GM12878 (cell line): Measurements from ENCODE around the gene KCNJ14. TPM values are rescaled to one million over a fixed set of nuclear protein-coding genes. Genes with fewer than 3 reads are reported as not detected.

Experiments used
- ATAC-seq: fragments of 200-7000 bp; cut with Tn5 transposase; 3 replicates; pipeline ENCODE4 v1.9.1; 2020; ENCODE audit warnings: mild to moderate bottlenecking, moderate library complexity
- BruUV-seq: library from RNA; stranded (reverse); fragments of 400-500 nt; replicated peaks from 2 replicates; lab custom pipeline; 2021; lab: Mats Ljungman, UMichigan
- CTCF ChIA-PET: fragments of 300-600 bp; sonication (Branson Sonifier 250); formaldehyde crosslinking; extraction: SDS; loops from one replicate; lab custom pipeline; 2021; ENCODE audit warnings: inconsistent platforms; lab: Yijun Ruan, JAX
- POLR2A ChIA-PET: fragments of 350-600 bp; formaldehyde crosslinking; extraction: SDS; loops from one replicate; lab custom pipeline; 2021; ENCODE audit warnings: inconsistent platforms; lab: Charles Lee
- RAD21 ChIA-PET: fragments of 300-600 bp; sonication (Branson Sonifier 250); formaldehyde crosslinking; loops from one replicate; lab custom pipeline; 2023; ENCODE audit warnings: antibody characterized with exemption; ENCODE audit not compliant: unreplicated experiment; lab: Charles Lee
- SMC1A ChIA-PET: fragments of 300-600 bp; sonication (Branson Sonifier 250); formaldehyde crosslinking; loops from one replicate; lab custom pipeline; 2023; ENCODE audit not compliant: unreplicated experiment, uncharacterized antibody; lab: Charles Lee
- DNase-seq: peaks from one replicate; pipeline ENCODE4 v3.0.0-alpha.2; 2011; ENCODE audit warnings: low read depth, low spot score
- FAIRE-seq: peaks from 3 replicates; lab custom pipeline; 2011; peaks lifted over from hg19 to GRCh38; lab: Jason Lieb, UNC
- H2AFZ ChIP-seq: 2 replicates; pipeline ENCODE4 v1.6.0; 2011; ENCODE audit warnings: low read depth, low read length, control low read depth; ENCODE audit not compliant: control insufficient read depth
- H3K27ac ChIP-seq: 2 replicates; pipeline ENCODE4 v1.5.1; 2011; ENCODE audit warnings: control low read depth; ENCODE audit not compliant: control insufficient read depth, insufficient read depth
- H3K27me3 ChIP-seq, 2 experiments: replicated peaks in 1 of 2; 2 replicates each; pipeline versions ENCODE4 v1.6.0 to v1.6.1; 2011; ENCODE audit warnings: low read length in 1 of 2; ENCODE audit not compliant: control insufficient read depth in 2 of 2, insufficient read depth in 2 of 2
- H3K36me3 ChIP-seq, 2 experiments: 2 replicates each; pipeline ENCODE4 v1.5.1; 2011; ENCODE audit warnings: low read length in 1 of 2; ENCODE audit not compliant: control insufficient read depth in 2 of 2, insufficient read depth in 2 of 2
- H3K4me1 ChIP-seq: 2 replicates; pipeline ENCODE4 v1.6.1; 2011; ENCODE audit warnings: mild to moderate bottlenecking, low read length, moderate library complexity, mixed read lengths; ENCODE audit not compliant: control insufficient read depth, insufficient read depth
- H3K4me2 ChIP-seq: 2 replicates; pipeline ENCODE4 v1.6.0; 2011; ENCODE audit warnings: control low read depth; ENCODE audit not compliant: control insufficient read depth, insufficient read depth
- H3K4me3 ChIP-seq: fragments of 200-600 bp; sonication (generic); 2 replicates; pipeline ENCODE4 v1.5.1; 2016
- H3K79me2 ChIP-seq: 2 replicates; pipeline ENCODE4 v1.6.0; 2011; ENCODE audit warnings: low read length; ENCODE audit not compliant: control insufficient read depth, insufficient read depth
- H3K9ac ChIP-seq: 2 replicates; pipeline ENCODE4 v1.8.0; 2011; ENCODE audit warnings: low read length, control low read depth, mixed read lengths; ENCODE audit not compliant: control insufficient read depth, insufficient read depth
- H3K9me3 ChIP-seq: replicated peaks from 3 replicates; pipeline ENCODE4 v1.5.1; 2011; ENCODE audit warnings: mild to moderate bottlenecking, low read length; ENCODE audit not compliant: control insufficient read depth, insufficient read depth
- H4K20me1 ChIP-seq: 2 replicates; pipeline ENCODE4 v1.6.0; 2011; ENCODE audit not compliant: control insufficient read depth, insufficient read depth
- CEBPZ ChIP-seq: fragments of 150-350 bp; IDR thresholded peaks from 2 replicates; pipeline ENCODE4 v1.6.1; 2016; ENCODE audit warnings: low read depth, low read length
- ELK1 ChIP-seq: IDR thresholded peaks from 2 replicates; pipeline ENCODE4 v1.6.1; 2012; ENCODE audit warnings: low read depth, low read length, improper control_type of control experiment
- FOXM1 ChIP-seq: IDR thresholded peaks from 2 replicates; pipeline ENCODE4 v1.6.1; 2012; ENCODE audit warnings: low read depth, mild to moderate bottlenecking, inconsistent platforms, low read length, moderate library complexity
- HDAC6 ChIP-seq: fragments of 200-600 bp; sonication (generic); IDR thresholded peaks from one replicate; pipeline ENCODE4 v1.8.0; 2017; ENCODE audit warnings: antibody characterized with exemption; ENCODE audit not compliant: unreplicated experiment
- KAT2A ChIP-seq: conservative IDR thresholded peaks from 2 replicates; pipeline ENCODE4 v1.6.1; 2011; ENCODE audit warnings: low read depth, low read length; ENCODE audit not compliant: control insufficient read depth
- NBN ChIP-seq: fragments of 450-650 bp; IDR thresholded peaks from 2 replicates; pipeline ENCODE4 v1.6.1; 2016
- RAD21 ChIP-seq: IDR thresholded peaks from 2 replicates; pipeline ENCODE4 v1.6.1; 2011; ENCODE audit warnings: mild to moderate bottlenecking, low read depth, low read length, moderate library complexity; ENCODE audit not compliant: insufficient read depth
- SKIL ChIP-seq: fragments of 450-650 bp; IDR thresholded peaks from 2 replicates; pipeline ENCODE4 v1.6.1; 2017; ENCODE audit warnings: mild to moderate bottlenecking, low read depth, inconsistent platforms; ENCODE audit not compliant: poor library complexity, severe bottlenecking
- TARDBP ChIP-seq: IDR thresholded peaks from 2 replicates; pipeline ENCODE4 v1.6.1; 2016; ENCODE audit warnings: borderline replicate concordance
- USF2 ChIP-seq: IDR thresholded peaks from 2 replicates; pipeline ENCODE4 v1.6.1; 2011; ENCODE audit warnings: low read depth, low read length, improper control_type of control experiment, borderline replicate concordance
- ZBTB4 ChIP-seq: fragments of 450-650 bp; formaldehyde crosslinking; IDR thresholded peaks from 2 replicates; pipeline ENCODE4 v1.4.0; 2022; ENCODE audit warnings: mild to moderate bottlenecking, moderate library complexity
- WGBS: methylation state at CpG from one replicate; pipeline ENCODE4 v1.1.6; 2016; ENCODE audit warnings: low lambda C conversion rate; ENCODE audit not compliant: insufficient replicate concordance, insufficient coverage; ENCODE audit errors: missing lambda C conversion rate; 5-methylcytosine and 5-hydroxymethylcytosine counted together
- in situ Hi-C: fragments of 300-500 bp; cut with MboI; formaldehyde crosslinking; loops from 9 replicates; pipeline ENCODE4 v1.14.3; 2018; ENCODE audit warnings: mixed read lengths
- intact Hi-C: fragments of 100-400 bp; cut with micrococcal nuclease; formaldehyde crosslinking; loops from one replicate; pipeline ENCODE4 v1.14.2; 2022; ENCODE audit not compliant: unreplicated experiment
- polyA plus RNA-seq, 11 experiments: library from polyadenylated mRNA; depleted of rRNA in 4 of 11; unstranded in 6 of 11; stranded (reverse) in 5 of 11; fragments of >200 nt; fragmentation: Nextera tagmentation in 4 of 11; fragmentation: Illumina TruSeq in 1 of 11; extraction: Ambion mirVana in 4 of 11; extraction: Trizol in 1 of 11; gene quantifications; 1 replicate in 1 of 11; 2 replicates in 10 of 11; pipeline versions ENCODE4 v1.2.1 to v1.2.3, GENCODE V29; 2011 to 2016; ENCODE audit warnings: inconsistent platforms in 2 of 11, missing spikeins in 2 of 11, low read depth in 1 of 11
- total RNA-seq, 4 experiments: library from RNA; depleted of rRNA in 3 of 4; stranded (reverse); fragments of >200 nt in 3 of 4; fragmentation: Illumina TruSeq in 1 of 4; extraction: Trizol in 1 of 4; gene quantifications; 2 replicates each; pipeline versions ENCODE4 v1.2.1 to v1.2.3, GENCODE V29; 2013 to 2021

KCNJ14 gene
- total and polyA plus RNA-seq, 10 of the 15 experiments (the other 5 are each of a cell fraction or from before 2014, with no cell fraction given) = 0.24 to 1.4 (median 0.42) TPM

- no peak for ATAC-seq
- Histone ChIP-seq H2AFZ (no peak overlapping the region), H3K27ac (no peak overlapping the region), H3K4me1 (peaks cover 18% of the 10 kb centered on the region), H3K79me2 (no peaks in the 10 kb centered on the region), H3K4me3 (no peak overlapping the region), H3K4me2 (no peak overlapping the region), H3K9me3 (no peaks in the 10 kb centered on the region), H3K9ac (no peak overlapping the region), H4K20me1 (no peaks in the 10 kb centered on the region; the same call in 1 of the 2 replicates), H3K36me3 (no peaks in the 10 kb centered on the region), H3K27me3 (peaks cover 2 to 4% of the 10 kb centered on the region in 2 experiments; a peak in 3 of 4 replicates)
- in situ Hi-C loops (no loop called here), intact Hi-C loops (no loop called here)
- RAD21 ChIA-PET = no interaction called here
- WGBS = 0% methylated on average over 1 of the region's 32 CpGs
- FAIRE-seq = no peak
- no TSS peak for BruUV-seq
- DNase-seq = no peak
- CTCF ChIA-PET = interaction anchor here (7.1 kb wide), 1 partner anchor 74 kb away, joined by 131 read pairs; no protein-coding TSS in a partner anchor
- POLR2A ChIA-PET = no interaction called here
- SMC1A ChIA-PET = no interaction called here
- TF ChIP-seq NBN (no peak), FOXM1 (no peak), ELK1 (no peak), HDAC6 (no peak), USF2 (no peak), KAT2A (no peak), RAD21 (no peak), ZBTB4 (CRISPR knock-in tag) (no peak), SKIL (no peak), TARDBP (no peak), CEBPZ (no peak)
These were observed 56.0 kb downstream of the KCNJ14 start for GRCh38 chr19:48511321-48511731.
